Vagina (tissue), 2 donors: ENCODE results near the gene FXN.

Experiments used
- CTCF ChIP-seq, 3 experiments: fragments of 450-650 bp in 2 of 3; fragments of 200-600 bp in 1 of 3; sonication (generic) in 1 of 3; IDR thresholded peaks; one replicate each; pipeline ENCODE4 v1.5.1; 2017 to 2019; ENCODE audit warnings: antibody characterized with exemption in 3 of 3, mild to moderate bottlenecking in 2 of 3, moderate library complexity in 2 of 3
- POLR2A ChIP-seq, 2 donors: fragments of 450-650 bp; IDR thresholded peaks; one replicate each; pipeline ENCODE4 v1.6.1; 2017; ENCODE audit warnings: antibody characterized with exemption in 2 of 2, mild to moderate bottlenecking in 2 of 2, moderate library complexity in 2 of 2

- TF ChIP-seq CTCF (IDR thresholded peaks at IDR 0.05) = no peak
- no peak for TF ChIP-seq POLR2A (IDR thresholded peaks at IDR 0.05)
Observed at GRCh38 chr9:69049094-69049493, 13.5 kb downstream of the FXN start.
